GM21515 (cell line): ENCODE measurements around the gene COL4A5.
"Not testable (repeated sequence)": the region's sequence is repeated elsewhere in the genome, so short reads cannot be mapped to it uniquely, and the experiment has no call there.

Experiments used
- ATAC-seq: cut with Tn5 transposase; IDR thresholded peaks from one replicate; pipeline ENCODE4 v1.9.1; 2021; ENCODE audit not compliant: unreplicated experiment

Gene COL4A5

DNA sequence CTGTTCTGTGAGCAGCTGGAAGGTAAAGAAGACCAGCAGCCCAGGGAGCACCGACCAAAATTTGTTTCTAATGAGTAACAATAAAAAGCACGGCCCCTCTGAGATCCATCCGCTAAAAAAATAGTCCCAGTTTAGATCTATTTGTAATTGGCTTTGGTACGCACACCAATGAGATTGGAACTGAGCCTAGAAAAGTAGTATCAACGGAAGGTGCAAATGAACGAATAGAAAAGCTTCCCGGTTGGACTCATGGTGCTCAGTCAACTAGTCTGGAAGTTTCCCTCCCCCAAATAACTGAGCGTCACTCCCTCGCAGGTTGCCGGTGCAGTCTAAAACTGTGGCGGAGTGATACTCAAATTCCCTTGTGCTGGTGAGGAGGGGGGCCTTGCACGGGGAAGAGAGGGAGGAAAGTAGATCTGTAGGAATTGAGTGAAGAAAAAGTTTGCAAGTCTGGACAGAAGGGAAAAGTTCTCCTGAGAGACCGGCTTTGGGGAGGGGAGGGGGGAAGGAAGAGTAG lies at the start of gene COL4A5:
TSS of gene COL4A5 (plus strand) at position 413 of the 517 bp plus-strand sequence. CDS start 288 bp downstream, outside the sequence.
- ATAC-seq: no peak

DNA sequence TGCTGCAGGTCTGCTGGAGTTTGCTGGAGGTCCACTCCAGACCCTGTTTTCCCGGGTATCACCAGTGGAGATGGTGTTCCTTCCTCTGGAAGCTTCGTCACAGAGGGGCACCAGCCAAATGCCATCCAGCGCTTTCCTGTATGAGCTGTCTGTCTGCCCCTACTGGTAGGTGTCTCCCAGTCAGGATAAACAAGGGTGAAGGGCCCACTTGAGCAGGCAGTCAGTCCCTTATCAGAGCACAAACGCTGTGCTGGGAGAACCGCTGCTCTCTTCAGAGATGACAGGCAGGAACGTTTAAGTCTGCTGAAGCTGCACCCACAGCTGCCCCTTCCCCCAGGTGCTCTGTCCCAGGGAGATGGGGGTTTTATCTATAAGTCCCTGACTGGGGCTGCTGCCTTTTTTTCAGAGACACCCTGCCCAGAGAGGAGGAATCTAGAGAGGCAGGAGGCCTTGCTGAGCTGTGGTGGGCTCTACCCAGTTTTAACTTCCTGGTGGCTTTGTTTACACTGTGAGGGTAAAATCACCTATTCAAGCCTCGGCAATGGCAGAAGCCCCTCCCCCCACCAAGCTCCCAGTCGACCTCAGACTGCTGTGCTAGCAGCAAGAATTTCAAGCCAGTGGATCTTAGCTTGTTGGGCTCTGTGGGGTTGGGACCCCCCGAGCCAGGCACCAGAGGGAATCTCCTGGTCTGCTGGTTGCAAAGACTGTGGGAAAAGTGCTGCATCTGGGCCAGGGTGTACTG lies 48.5 kb upstream of the COL4A5 start:
- ATAC-seq: not testable (repeated sequence)

DNA sequence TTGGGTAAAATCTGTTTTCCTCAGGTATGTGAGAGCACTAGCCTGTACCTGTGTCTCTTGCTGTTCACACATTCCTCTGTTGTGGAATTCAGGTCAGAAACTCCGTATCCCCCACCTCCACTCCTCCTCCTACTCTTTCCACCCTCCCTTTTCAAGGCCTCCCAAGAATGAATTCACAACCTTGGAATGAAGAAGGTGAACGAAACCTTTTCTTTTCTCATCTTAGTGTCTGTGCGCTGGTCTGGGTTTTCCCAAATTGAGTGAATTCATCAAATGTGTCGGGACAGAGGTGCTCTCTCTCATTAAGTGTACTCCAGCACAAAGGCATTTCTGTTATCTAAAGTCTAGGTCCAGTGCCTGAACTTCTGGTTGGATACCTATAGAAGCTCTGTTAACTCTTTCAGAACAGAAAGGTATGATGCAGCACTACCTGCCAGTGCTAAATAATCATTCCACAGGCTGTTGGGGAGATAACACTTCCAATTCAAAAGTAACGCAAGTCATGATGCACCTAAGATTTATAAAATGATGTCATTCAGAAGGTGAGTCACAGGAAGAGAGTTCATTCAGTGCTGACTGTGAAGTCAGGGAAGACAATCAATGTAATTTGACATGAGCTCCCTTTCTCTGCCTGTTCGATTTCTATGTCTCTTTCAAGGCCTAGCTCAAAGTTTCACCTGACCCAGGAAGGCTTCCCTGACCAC lies 43.3 kb upstream of the COL4A5 start:
- ATAC-seq: no peak

DNA sequence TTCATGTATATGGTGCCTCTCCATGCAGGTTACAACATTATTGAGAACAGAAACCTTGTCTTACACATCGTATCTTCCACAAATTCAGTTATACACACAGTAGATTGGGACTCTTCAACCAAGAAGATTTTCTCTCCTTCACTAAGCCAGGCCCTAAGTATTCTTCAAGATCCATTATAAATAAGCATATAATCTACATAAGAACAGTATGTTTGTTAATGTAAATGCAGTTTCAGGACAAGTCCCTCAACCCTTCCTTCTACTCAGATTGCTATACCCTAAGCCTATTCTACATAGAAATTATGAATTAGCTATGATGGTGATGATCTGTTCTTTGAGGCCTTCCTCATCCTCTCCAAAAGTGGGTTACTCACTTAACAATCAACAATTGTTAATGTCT lies 42.7 kb upstream of the COL4A5 start:
- no peak for ATAC-seq

DNA sequence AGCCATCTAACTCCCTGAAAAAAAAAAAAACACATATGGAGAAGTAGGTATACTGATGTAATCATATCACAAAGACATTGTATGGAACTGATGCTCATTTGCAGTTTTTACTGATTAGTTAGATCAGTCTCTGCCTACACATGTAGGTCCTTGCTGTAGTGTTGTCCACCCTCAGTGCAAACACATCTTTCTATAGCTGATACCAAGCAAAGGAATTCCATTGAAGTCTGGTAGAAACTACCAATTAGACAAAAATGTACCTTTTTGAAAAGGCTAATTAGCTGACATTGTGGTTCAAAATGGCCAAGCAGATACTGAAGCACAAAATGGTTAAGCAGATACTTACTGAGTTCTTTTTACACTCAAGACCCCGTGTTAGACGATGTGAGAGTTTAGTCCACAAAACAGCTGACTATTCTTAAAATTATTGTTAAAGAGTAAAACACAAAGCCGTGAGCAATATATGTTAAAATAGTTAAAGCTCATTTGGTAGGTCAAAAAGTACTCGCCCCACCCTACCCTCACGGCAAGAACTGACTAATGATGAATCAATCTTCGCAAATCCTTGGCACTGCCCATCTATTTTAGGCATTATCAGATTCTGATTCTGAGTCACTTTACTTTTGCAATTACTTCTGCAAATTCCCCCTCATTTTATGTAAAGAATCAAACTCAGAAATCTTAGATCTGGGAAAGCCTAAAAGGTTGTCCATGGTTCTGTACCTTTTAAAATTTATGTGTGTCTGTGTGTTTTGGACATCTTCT lies 41.8 kb upstream of the COL4A5 start:
- ATAC-seq: no peak

DNA sequence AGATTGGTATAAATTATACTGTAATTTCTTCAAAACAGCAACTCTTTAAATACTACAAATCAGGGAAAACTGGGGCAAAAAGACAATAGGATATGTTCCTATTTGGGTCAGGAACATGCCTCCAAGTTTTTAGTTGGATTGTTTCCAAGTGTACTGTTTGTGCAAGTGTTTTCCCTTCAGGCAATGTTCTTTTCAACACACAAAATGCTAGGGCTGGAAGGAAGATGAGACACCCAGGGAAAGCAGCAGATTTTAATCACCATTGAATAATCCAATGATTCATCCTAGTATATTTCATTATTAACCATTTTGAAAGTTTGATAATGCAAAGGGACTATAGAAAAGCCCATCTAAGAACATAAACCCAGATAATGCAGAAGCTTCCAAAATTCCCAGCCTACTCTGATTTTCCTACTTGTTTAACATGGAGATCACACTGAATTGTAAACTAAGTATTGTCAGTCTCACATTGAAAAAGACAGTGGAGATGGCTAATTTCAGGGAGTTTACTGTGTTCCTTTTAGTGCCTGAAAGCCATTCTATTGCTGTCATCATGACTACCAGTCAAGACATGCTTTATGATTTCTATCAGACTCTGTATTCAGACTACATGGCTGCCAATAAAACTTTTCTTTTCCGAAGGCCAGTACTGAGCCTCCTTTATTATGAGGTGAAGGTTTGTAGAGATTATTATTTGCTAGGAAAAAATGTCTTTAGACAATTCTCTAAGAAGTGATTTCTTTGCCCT lies 40.0 kb upstream of the COL4A5 start:
- no peak for ATAC-seq

DNA sequence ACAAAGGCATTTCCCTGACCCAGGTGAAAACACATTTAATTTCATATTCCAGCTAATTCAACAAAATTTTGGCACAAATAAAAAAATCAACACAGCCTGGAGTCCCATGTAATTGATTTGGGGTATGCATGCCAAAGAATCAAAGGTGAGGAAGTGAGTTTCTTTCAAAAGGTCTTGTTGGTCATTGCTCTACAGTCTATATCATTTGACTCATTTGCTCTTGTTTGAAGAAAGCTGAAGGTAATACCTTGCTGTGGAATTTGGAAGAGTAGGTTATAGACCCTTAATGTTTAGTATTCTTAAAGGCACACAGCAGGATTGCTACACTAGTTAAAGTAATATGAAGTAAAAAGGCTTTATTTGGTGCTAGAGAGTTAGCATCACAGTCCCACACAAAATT lies 26.9 kb upstream of the COL4A5 start:
- no peak for ATAC-seq

DNA sequence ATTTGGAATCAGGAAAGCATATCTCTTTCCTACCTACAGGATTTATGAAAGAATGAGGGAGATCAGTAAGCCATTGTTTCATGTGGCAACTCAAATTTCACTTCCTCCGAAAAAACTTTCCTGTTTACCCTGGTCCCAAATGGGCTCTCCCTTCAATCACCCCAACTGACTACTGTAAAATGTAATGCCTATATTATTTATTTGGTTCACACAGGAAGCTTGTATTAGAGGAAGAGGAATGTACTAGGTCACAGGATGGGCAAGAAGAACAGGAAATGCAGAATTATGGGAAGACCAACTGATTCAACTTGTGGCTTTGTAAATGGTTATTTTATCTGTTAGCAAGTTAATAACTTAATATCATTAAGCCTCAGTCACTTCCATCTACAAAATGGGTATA lies 24.5 kb upstream of the COL4A5 start:
- ATAC-seq: no peak

DNA sequence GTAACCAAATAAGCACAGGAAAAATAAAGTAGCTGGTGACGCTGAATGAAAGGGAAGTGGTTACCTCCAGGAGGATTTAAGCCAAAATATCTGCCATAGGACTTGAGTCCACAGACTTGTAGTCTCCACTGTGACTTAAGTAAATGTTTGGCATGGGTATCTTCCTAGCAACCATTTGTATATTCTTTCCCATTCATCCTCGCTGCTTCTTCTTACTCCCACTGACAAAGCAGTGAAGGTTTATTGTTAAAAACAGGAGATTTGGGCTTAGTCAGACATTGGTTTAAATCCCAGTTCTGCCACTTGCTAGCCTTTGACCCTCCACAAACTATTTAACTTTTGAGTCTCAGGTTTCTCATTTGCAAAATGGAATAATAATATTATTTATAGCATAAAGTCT lies 23.7 kb upstream of the COL4A5 start:
- no peak for ATAC-seq

DNA sequence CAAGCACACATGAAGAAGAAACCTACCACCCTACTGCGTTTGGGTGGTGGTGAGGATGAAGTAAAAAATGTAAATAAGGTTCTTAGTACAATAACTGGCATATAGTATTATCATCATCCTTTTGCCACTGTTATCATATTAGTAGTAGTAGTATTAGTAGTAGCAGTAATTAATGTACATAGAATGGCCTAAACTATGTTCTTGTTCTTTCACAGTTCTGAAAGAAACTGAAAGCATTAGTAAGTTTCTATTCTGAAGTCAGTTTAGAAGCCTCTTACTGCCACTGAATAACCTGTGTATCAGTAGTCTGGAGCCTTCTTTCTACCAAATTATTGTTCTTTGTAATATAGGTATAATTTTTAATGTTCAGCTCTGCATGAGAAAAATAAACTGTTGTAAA lies 22.4 kb upstream of the COL4A5 start:
- ATAC-seq: no peak

DNA sequence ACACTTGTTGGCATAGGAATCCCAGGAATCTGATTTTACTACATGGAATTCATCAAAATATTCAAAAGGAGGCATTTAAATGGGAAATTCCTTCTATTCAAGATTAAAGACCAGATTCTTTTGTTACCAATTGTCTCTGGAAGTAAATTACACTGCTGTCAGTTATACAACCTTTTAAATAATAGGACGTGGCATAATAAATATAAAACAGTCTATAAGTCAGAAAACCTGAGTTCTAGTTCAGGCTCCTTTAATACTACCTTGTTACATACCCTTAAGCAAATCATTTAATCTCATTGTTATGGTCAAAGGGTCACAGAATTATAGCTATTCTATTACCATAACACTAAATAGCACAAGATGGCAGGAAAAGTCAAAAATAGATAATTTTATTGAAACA lies 20.2 kb upstream of the COL4A5 start:
- no peak for ATAC-seq

DNA sequence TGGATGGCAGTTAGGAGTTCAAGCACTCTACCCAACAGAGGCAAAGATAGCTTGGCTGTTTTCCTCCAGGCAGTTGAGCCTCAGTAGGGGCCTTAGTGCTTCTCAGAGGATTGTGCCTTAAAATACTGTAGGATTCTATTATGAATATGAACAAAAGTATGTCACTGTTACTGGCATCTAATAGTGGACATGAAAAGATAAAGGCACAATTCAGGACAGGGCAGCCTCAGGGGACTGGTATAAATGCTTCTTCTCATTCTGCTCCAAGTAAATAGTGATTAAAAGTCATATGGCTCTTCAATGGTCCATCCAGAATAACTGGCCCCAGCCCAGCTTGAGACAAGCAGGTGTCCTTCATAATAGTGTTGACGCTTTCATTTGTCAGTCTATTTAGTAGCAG lies 19.2 kb upstream of the COL4A5 start:
- no peak for ATAC-seq

DNA sequence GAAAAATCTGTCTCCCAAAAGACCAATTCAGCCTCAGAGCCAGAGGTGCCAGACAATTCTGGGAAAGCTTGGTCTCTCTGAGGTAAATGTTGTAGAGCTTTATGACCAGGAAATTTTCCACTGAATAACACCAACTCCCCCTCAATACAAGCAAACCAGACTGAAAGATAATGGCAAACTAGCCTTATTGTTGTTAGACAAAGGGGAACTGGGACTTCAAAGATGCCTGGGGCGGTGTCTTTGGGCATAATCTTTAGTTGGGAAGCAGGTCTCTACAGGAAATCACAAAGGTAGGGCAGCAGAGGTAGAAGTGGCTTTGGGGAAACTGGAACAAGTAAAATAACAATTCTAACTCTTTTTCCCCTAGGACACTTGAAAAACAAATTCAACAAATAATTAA lies 13.4 kb upstream of the COL4A5 start:
- no peak for ATAC-seq

DNA sequence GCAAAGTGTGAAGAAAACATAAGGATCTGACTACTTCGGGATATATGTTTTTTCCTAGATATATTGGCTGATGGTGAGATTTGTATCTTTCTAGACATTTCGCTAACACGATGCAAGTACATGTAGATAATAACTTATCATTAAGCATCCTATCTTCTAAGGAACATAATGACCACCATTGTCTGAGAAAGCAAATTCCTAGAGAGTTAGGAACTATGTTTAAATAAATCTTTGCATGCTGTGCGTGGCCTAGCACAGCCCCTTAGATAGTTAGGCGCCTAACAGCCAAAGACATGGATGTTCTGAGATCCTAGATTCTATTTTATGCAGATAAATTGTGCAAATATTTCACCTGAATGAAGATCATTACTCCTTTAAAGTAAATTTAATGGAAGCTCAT lies 4.4 kb upstream of the COL4A5 start:
- no peak for ATAC-seq

DNA sequence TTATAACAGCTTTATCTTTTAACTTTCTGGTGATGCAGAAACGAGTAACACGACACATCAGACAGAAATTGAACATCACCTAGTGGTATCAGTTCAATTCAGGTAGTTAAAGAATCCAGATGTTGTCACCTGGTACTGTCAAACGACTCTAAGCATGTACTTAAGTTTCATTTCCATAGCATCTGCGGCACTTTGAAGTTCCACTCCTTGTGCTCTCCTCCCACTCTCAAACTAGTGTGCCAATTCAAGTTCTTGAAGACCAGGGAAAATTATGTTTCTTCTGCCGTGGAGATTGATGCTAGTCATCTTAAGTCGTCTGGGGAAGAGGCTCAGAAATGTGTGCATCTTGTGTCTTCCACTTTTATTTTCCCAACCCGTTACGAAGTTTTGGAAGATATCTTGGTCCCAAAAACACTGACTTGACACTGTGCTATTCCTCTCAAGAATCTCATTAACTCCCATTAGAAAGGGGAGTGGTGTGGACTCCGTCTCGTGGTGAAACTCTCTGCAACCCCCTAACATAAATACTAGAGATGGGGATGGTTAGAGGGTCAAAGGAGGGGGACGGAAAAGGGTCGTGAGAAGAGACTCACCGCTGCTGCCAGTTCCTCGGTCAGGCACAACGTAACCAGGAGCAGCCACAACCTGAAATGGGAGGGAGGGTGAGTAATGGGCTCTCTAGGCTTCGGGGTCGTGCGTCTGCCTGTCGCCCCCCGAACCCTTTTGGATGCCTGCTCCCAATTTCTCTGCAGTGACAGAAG lies 2.1 kb upstream of the COL4A5 start:
- no peak for ATAC-seq

DNA sequence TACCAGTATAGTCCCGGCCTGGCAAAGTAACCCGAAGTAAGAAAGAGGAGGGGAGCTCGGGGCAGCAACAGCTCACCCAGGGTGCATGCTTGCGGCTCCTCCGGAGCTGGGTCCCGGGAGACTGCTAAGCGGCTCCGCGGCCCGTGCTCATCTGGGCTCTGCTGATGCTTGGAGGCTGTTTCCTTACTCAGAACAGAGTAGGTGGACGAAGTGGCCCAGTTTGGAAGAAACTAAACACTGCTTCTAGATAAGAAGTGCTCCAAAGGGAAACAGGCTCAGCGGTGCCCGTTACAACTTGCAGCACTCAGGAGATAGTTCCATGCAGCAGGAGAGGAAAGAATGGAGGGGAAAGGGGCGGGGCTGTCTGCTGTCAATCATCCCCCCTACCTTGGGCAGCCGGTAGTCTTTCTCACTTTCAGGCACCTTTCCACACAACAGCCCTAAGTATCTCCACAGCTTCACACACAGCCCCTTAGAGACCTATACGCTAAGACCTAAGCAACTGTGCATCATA lies 1.5 kb upstream of the COL4A5 start, which contains the start of gene COL4A6:
TSS of gene COL4A6 (minus strand) at position 313 of the 514 bp plus-strand sequence. CDS start at position 87, 226 bp downstream.
- no peak for ATAC-seq

DNA sequence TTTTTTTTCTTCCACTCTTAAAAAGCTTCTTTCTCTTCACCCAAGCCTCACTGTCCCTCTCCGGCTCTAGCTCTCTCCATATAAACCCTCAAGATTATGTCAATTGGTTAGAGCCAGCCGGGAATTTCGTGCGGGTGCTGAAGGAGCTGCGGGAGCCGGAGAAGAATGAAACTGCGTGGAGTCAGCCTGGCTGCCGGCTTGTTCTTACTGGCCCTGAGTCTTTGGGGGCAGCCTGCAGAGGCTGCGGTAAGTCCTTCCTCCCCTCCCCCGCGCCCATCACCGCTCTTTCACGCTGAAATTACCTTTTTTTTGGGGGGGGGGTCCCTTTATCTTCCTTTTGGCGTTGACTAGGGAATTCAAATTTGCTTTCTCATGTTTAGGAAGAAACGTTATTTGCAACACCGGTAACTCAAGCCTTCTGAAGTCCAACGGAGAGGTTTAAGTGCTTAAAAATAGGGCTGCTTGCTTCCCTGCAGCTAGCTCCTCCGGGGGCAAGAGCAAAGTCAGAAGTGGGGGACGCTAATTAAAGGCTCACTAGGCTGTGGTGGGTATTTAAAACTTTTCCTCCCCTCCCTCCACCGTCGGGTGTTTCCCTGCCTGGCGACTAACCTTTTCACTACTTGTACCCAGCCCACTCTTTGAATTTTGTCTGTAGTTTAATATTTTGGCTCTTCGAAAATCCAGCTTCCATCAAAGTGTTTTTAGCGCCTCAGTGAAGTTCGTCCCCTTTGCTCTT lies 491 bp downstream of the COL4A5 start:
- ATAC-seq: no peak

DNA sequence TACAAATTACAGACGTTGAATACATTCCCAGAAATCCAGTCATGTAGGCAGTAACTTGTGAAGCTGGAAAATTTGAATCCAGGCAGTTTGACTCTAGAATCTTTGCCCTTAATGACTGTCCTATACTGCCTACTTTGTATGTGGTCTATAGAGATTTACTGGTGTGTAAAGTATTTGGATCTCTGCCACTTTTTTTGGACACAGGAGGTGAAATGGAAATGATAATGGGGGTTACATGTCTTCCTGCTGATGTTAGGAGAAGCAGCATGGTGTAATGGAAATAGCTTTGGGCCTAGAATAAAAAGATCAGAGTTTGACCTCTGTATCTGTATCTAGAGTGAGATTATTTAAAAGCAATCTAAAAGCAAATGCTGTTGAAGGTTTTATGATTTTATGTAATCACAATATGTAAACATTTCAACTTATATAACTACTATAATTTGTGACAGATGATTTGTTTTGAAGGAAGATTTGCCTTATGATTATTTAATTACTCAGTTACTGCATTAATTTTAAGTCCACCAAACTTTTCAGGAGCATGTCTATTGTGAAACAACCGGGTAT lies 3.3 kb downstream of the COL4A5 start:
- no peak for ATAC-seq

DNA sequence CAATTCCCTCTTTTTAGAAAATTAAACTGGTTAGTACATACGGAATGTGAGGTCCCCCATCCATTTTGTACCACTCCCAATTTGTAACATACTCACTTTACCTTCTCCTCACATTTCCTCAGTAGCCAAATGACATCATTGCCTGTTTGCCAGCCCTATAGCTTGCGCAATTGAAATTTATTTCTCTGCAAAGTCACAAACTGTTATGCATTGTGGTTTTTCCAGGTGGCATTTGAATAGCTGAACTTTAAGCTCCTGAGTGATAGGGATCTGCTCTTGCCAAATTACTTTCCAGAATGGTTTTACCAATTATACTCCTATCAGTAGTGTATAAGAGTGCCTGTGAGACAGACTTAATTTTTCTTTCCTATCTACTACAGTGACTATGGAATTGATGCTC lies 7.7 kb downstream of the COL4A5 start:
- ATAC-seq: no peak
